Testis (tissue), 2 donors: Measurements from ENCODE around the gene XYLT1.

Source experiments
- POLR2A ChIP-seq: fragments of 450-650 bp; IDR thresholded peaks from one replicate; pipeline ENCODE4 v1.6.1; 2017; ENCODE audit warnings: antibody characterized with exemption, mild to moderate bottlenecking, moderate library complexity
- TF ChIP-seq, protein P1 (sequence below), 3 experiments: fragments of 450-650 bp in 2 of 3; fragments of 200-600 bp in 1 of 3; sonication (generic) in 1 of 3; IDR thresholded peaks; one replicate each; pipeline ENCODE4 v1.5.1; 2016 to 2019; ENCODE audit warnings: antibody characterized with exemption in 3 of 3, mild to moderate bottlenecking in 2 of 3, moderate library complexity in 1 of 3

GRCh38 chr16:17374668-17375255 lies 96.0 kb downstream of the XYLT1 start:
- TF ChIP-seq POLR2A: no peak
- TF ChIP-seq, protein P1, sequence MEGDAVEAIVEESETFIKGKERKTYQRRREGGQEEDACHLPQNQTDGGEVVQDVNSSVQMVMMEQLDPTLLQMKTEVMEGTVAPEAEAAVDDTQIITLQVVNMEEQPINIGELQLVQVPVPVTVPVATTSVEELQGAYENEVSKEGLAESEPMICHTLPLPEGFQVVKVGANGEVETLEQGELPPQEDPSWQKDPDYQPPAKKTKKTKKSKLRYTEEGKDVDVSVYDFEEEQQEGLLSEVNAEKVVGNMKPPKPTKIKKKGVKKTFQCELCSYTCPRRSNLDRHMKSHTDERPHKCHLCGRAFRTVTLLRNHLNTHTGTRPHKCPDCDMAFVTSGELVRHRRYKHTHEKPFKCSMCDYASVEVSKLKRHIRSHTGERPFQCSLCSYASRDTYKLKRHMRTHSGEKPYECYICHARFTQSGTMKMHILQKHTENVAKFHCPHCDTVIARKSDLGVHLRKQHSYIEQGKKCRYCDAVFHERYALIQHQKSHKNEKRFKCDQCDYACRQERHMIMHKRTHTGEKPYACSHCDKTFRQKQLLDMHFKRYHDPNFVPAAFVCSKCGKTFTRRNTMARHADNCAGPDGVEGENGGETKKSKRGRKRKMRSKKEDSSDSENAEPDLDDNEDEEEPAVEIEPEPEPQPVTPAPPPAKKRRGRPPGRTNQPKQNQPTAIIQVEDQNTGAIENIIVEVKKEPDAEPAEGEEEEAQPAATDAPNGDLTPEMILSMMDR (IDR thresholded peaks at IDR 0.05): no peak
